ENCODE measurements around the gene LRRC17. TPM values are rescaled to one million over a fixed set of nuclear protein-coding genes. Genes with fewer than 3 reads are reported as not detected.

The LRRC17 gene
- total RNA-seq, 2 experiments from 2014 or later: 0.22 TPM; not detected in 1

DNA sequence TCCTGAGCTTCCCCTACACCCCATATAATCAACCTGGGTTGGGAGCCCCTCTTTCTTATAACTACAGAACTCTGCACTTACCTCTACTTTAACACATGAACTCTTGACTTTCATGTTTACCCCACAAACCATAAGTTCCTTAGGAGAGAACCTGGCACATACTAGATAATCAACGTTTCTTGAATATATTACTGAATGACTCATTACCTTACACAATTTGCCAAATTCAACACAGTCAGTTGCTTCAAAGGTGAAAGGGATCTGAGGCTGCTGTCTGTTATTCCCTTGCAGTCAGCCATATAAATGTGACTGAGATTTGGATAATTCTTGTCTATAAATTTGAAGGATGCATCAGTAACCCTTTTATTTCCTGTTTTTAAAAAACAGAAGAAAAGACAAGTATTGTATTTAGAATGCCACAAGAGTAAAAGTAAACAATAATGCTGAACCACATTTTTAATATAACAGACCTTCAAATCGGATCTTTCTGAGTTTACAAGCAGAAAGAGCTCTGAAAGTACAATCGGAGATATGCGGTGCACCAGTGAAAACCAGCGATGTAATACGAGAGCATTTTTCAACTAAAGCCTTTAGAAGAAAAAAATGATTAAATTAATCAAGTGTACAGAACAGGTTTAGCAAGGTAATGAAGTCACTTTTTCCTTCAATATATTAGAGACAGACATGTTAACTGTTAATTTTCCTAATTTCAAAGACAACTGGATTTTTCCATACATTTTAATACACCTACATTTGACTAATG, 29.5 kb upstream of the LRRC17 start:
- Mint-ChIP-seq H3K9me3 (no peaks in the 10 kb centered on the region), H3K4me3 (no peak overlapping the region), H3K4me1 (ENCODE audit: low read depth) (no peaks in the 10 kb centered on the region), H3K27me3 (no peaks in the 10 kb centered on the region), H3K36me3 (ENCODE audit: low read depth) (no peaks in the 10 kb centered on the region), H3K27ac (no peak overlapping the region)
- TF ChIP-seq, protein P1, sequence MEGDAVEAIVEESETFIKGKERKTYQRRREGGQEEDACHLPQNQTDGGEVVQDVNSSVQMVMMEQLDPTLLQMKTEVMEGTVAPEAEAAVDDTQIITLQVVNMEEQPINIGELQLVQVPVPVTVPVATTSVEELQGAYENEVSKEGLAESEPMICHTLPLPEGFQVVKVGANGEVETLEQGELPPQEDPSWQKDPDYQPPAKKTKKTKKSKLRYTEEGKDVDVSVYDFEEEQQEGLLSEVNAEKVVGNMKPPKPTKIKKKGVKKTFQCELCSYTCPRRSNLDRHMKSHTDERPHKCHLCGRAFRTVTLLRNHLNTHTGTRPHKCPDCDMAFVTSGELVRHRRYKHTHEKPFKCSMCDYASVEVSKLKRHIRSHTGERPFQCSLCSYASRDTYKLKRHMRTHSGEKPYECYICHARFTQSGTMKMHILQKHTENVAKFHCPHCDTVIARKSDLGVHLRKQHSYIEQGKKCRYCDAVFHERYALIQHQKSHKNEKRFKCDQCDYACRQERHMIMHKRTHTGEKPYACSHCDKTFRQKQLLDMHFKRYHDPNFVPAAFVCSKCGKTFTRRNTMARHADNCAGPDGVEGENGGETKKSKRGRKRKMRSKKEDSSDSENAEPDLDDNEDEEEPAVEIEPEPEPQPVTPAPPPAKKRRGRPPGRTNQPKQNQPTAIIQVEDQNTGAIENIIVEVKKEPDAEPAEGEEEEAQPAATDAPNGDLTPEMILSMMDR (IDR thresholded peaks at IDR 0.05): no peak
- H3K9me3 ChIP-seq (ENCODE audit: control insufficient read depth in 1 of 2, insufficient read depth in 1 of 2, low read length in 2 of 2): no peaks in the 10 kb centered on the region
- no peaks in the 10 kb centered on the region for H3K27me3 ChIP-seq (ENCODE audit: control insufficient read depth in 1 of 2, insufficient read depth in 2 of 2, low read length in 2 of 2)
- no peak for ATAC-seq (ENCODE audit: poor library complexity)
- POLR2A ChIA-PET: no interaction called here
- H3K4me1 ChIP-seq (ENCODE audit: insufficient read depth, low read length): no peaks in the 10 kb centered on the region
- intact Hi-C loops (cut with DNase I, micrococcal nuclease): no loop called here
- no peak overlapping the region for H3K27ac ChIP-seq (ENCODE audit: low read depth in 1 of 2, low read length in 2 of 2)
- CTCF ChIA-PET: no interaction called here
- no peak overlapping the region for H3K4me3 ChIP-seq (ENCODE audit: low read length)
- H3K36me3 ChIP-seq (ENCODE audit: insufficient read depth, low read length): no peaks in the 10 kb centered on the region
- DNase-seq: no peak

DNA sequence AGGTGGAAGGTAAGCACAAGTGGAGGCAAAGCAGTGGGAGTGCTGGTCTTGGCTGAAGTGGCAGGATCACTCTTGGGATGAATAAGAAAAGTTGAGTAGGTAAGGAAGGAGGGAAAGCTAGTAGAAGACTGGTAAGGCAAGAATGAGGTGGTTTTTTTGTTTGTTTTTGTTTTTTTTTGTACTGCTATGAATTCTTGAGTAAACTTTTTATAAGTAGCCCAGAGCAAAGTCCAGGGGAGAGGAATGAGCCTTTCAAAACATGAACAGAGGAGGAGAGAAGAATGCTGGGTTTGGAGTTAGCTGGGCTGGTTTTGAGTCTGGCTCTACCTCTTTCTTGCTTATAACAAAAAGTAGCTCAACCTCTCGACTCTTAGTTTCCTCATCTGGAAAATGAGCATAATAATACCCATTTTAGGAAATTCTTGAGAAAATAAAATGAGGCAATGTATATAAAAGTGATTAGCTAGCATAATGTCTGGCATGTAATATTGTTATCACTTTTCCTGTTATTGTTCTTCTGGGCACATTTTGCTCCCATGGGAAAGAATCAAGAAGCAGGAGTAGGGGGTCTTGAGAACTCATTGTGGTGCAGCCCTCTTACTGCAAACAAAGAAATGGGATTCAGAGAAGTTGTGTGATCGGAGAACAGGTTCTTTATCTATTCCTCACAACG, 24.1 kb upstream of the LRRC17 start:
- no peaks in the 10 kb centered on the region for H3K36me3 Mint-ChIP-seq (ENCODE audit: low read depth)
- no peaks in the 10 kb centered on the region for H3K9me3 ChIP-seq (ENCODE audit: control insufficient read depth in 1 of 2, insufficient read depth in 1 of 2, low read length in 2 of 2)
- H3K27ac Mint-ChIP-seq: no peak overlapping the region
- H3K27ac ChIP-seq (ENCODE audit: low read depth in 1 of 2, low read length in 2 of 2): no peak overlapping the region
- H3K27me3 Mint-ChIP-seq: no peaks in the 10 kb centered on the region
- ChIA-PET CTCF (no interaction called here), POLR2A (no interaction called here)
- no peak for DNase-seq
- TF ChIP-seq, protein P1 (IDR thresholded peaks at IDR 0.05): no peak
- intact Hi-C loops (cut with DNase I, micrococcal nuclease): no loop called here
- H3K4me1 ChIP-seq (ENCODE audit: insufficient read depth, low read length): no peaks in the 10 kb centered on the region
- no peaks in the 10 kb centered on the region for H3K4me1 Mint-ChIP-seq (ENCODE audit: low read depth)
- ATAC-seq (ENCODE audit: poor library complexity): no peak
- H3K27me3 ChIP-seq (ENCODE audit: control insufficient read depth in 1 of 2, insufficient read depth in 2 of 2, low read length in 2 of 2): no peaks in the 10 kb centered on the region
- H3K9me3 Mint-ChIP-seq: no peaks in the 10 kb centered on the region
- no peak overlapping the region for H3K4me3 ChIP-seq (ENCODE audit: low read length)
- no peak overlapping the region for H3K4me3 Mint-ChIP-seq
- H3K36me3 ChIP-seq (ENCODE audit: insufficient read depth, low read length): no peaks in the 10 kb centered on the region

- no peaks in the 10 kb centered on the region for H3K36me3 ChIP-seq (ENCODE audit: insufficient read depth, low read length)
- Mint-ChIP-seq H3K4me1 (ENCODE audit: low read depth) (no peaks in the 10 kb centered on the region), H3K4me3 (no peak overlapping the region), H3K27ac (no peak overlapping the region), H3K36me3 (ENCODE audit: low read depth) (no peaks in the 10 kb centered on the region), H3K9me3 (no peaks in the 10 kb centered on the region), H3K27me3 (no peaks in the 10 kb centered on the region)
- DNase-seq (no peak), ATAC-seq (ENCODE audit: poor library complexity) (no peak)
- no peaks in the 10 kb centered on the region for H3K4me1 ChIP-seq (ENCODE audit: insufficient read depth, low read length)
- no peak overlapping the region for H3K27ac ChIP-seq (ENCODE audit: low read depth in 1 of 2, low read length in 2 of 2)
- no peak overlapping the region for H3K4me3 ChIP-seq (ENCODE audit: low read length)
- POLR2A ChIA-PET: no interaction called here
- no peaks in the 10 kb centered on the region for H3K9me3 ChIP-seq (ENCODE audit: control insufficient read depth in 1 of 2, insufficient read depth in 1 of 2, low read length in 2 of 2)
- CTCF ChIA-PET: no interaction called here
- intact Hi-C loops (cut with DNase I, micrococcal nuclease): no loop called here
- no peaks in the 10 kb centered on the region for H3K27me3 ChIP-seq (ENCODE audit: control insufficient read depth in 1 of 2, insufficient read depth in 2 of 2, low read length in 2 of 2)
- TF ChIP-seq, protein P1 (IDR thresholded peaks at IDR 0.05): no peak
These were observed 22.9 kb upstream of the LRRC17 start for GRCh38 chr7:102889851-102890250.
